Activated CD4-positive, alpha-beta T cell treated with anti-CD3 and anti-CD28 coated beads for 48 hours (primary cell): ENCODE data around the gene PRKCH.

ENCODE experiments used
- DNase-seq: peaks from one replicate; pipeline ENCODE4 v3.0.0-alpha.2; 2020

Gene PRKCH

GRCh38 chr14:61434311-61434710, 112.9 kb downstream of the PRKCH start:
- no peak for DNase-seq

- no peak for DNase-seq
Observed at GRCh38 chr14:61435563-61436337, 114.4 kb downstream of the PRKCH start.

DNA sequence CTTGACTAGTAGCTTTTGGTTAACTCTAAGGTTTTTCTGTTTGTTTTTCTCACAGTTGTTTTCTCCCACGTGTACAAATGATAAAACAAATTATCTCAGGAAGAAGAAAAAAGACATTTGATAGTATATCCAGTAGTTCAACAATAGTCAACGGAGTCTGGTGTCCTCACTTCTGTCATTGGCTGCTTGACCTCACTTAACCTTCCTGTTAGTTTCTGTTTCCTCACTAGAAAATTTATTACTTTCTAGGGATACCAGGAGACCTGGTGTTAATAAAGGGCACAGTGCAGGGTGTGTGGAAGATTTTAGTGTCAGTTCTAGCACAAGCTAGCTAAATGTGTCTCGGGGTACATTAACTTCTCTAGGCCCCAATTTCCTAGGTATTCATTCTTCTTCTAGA, 116.0 kb downstream of the PRKCH start:
- DNase-seq = no peak

GRCh38 chr14:61438036-61438435, 116.7 kb downstream of the PRKCH start:
- no peak for DNase-seq

DNA sequence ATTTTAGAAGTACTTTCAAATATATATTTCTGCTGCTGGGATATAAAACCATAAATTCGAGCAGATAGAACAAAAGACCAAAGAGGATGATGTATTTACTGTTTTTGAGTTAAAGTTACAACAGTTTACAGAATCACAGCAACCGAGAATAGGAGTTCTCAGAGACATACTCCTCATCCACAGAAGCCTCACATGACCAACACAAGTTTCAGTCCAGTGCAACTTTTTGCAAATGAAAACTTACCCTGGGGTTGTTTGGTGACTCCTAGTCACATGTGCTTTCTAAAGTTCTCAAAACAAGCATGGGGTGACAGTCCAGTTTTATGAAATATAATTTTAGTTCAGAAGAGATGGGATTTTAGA, 117.1 kb downstream of the PRKCH start:
- no peak for DNase-seq

DNA sequence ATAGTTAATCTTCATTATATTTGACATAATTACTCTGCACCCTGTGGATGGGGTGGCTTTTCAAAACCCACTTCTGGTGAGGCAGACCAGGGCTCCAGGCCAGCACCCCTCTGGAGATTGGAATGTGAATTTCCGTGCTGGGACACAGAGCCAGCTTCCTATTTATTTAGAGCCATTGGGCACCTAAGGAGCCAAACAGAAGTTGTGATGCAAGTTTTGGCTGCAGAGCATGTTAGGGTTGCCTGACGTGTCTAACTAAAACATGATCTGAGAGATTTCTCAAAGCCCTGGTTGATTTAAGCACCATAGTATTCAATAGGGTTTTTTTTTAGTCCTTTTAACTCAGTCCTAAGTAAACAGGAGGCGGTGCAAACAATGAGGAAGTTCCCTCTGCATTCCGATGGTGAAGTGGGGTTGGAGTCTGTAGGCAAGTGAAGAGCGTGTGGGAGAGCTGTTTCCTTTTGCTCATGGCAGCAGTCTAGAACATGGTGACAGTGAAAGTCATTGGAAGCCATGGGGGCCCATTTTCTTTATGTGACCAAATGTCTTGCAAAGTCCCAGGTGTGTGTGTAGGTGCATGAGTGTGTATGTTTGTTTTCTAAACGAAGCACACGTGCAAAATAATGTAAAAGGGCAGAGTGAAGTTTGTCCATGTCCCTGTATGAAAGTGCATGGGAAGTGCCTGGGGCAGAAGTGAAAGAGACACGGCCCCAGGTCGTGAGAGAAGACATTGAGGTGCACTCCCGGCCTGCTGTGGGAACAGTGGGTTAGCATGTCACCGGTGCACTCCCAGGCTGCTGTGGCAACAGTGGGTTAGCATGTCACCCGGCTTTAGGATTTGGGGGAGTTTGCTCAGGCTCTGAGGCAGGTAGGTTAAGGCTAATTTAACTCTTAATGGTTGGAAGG, 117.7 kb downstream of the PRKCH start:
- DNase-seq = peak; percentile 55

DNA sequence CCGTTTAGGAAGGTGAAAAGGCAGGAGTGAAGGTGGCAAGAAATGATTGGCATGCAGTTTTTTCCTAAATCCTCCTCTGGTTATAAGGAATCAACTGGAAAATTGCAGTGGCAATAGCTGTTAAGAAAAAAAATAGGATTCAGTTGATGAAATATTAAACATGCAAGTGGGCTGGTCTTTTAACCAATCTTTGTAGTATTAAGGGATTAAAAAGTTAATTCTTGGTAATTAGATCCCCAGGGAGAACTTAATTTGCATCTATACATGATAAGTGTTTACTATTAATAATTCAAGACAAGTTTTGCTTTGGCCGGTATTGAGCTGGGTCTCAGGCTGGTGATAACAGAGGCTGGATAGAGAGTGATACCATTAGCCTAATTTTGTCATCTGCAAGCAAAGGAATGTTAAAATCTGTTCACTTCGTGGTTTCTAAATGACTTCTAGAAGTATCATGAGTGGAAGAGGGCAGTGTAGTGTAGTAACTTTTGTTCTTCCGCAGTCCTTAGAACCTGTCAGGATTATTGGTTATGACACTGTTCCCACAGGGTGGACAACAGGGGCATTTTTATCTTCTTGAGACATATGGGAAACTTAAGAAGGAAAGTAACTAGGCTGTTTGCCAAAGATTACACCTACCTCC, 118.5 kb downstream of the PRKCH start:
- no peak for DNase-seq

DNA sequence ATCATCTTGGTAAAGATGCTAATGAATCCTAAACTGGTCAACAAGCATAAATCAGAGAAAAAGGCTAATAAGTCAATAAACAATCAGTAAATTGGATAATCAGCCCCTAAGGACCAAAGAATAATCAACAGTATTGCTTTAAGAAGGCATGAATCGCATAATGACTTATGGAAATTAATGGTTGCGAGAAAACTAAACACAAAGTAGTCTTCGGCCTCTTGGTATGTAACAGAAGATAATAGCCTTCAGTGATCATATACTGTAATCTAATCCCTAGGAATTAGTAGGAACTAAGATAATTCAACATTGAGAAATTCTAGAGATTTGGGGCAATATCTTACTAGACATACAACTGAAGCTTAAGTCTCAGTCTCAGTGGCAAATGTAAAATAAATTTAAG, 122.1 kb downstream of the PRKCH start:
- DNase-seq = no peak

DNA sequence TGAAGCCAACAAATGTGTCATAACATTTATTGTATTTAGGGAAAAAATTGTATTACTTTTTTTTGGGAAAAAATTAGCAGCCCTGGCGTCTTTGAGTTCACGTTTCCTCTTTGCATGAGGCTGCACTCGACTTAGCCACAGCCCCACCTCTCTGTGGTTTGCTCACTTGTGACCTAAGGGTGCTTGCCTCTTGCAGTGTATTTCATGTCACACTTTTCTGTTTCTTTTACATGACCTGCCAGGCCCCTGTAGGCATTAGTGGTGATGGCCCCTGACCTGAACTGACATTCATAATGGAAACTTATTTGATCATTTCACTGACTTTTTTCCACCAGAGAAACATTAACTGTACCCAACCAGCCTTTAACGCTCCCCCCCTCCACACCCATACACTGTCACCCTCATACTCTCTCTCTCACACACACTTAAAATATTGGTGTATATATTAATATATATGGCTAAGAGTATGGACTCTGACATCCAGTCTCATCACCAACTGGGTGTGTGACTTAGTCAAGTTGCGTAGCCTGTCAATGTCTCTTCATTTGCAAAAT, 122.9 kb downstream of the PRKCH start:
- DNase-seq = peak; percentile 72

DNA sequence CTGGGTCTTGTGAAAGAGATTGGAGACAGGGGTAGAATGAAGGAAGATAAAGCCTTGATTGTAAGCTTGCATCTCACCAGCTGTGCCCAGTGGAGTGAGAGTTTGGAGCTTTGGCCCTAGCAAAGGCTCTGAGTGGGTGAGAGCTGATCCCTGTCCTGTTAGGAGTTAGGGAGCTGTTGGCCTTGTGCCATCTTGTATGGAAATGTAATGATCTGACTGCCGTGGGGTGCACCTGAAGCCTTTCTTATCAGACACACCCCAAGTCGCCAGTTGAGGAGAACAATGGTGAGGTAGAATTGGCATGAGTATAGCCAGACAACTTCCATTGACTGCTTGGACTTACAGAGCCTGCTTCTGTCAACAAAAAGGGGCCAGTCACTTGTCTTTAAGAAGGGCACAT, 130.1 kb downstream of the PRKCH start:
- no peak for DNase-seq

GRCh38 chr14:61451891-61452400, 130.6 kb downstream of the PRKCH start:
- DNase-seq = no peak

- peak; percentile 68 for DNase-seq
Observed at GRCh38 chr14:61452452-61452851, 131.1 kb downstream of the PRKCH start.

- no peak for DNase-seq
Observed at GRCh38 chr14:61453103-61453767, 131.9 kb downstream of the PRKCH start.

- no peak for DNase-seq
Observed at GRCh38 chr14:61454545-61454944, 133.2 kb downstream of the PRKCH start.

DNA sequence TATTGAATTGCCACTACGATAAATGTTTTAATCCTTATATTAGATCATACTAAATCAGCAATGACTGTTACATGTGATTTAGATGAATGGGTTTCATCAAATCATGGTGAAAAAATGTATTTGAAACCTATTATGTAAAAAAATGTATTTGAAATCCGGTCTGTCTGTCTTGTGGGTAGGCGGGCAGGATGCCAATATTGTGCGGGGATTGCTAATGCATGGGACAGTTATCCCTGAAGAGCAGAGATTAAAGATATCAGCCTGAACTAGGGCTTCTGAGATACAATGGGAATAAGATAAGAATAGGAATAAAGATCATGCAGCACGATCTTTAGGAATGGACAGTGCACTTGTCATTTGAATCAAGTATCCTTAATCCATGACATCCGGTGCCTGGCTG, 134.0 kb downstream of the PRKCH start:
- DNase-seq = no peak

GRCh38 chr14:61456720-61457119, 135.3 kb downstream of the PRKCH start:
- peak; percentile 90 for DNase-seq

GRCh38 chr14:61458766-61459165, 137.4 kb downstream of the PRKCH start:
- DNase-seq = no peak

DNA sequence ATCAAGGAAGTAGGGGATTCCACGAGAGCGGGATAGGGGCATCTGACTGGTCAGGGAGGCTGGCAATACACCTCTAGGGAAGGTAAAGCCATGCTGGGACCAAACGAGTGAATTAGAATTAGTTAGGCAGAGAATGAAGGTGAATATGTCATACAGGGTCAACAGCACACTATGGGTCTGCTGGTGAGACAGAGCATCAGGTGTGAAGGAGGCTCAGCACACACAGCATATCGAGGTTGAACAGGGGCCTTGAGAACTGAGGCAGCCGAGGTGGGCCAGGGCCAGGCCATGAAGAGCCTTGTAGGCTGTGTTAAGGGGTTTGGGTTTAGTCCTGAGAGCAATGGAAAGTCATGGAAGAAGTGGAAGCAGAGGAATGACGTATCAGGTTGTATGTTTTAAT, 137.8 kb downstream of the PRKCH start:
- DNase-seq = no peak

DNA sequence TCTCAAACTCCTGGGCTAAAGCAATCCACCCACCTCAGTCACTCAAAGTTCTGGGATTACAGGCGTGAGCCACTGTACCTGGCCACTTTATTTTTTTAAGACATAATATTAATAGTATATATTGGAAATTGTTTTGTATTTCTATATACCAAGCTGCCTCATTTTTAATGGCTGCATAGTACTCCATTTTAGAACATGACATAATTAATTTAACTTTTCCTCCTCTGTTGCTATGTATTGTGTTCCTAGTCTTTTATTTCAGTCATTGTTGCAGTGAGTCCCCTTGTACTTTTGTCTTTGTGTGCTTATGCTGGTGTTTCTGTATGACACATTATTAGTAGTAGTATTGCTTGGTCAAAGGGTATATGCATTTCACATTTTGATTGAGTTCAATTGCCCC, 138.7 kb downstream of the PRKCH start:
- no peak for DNase-seq

DNA sequence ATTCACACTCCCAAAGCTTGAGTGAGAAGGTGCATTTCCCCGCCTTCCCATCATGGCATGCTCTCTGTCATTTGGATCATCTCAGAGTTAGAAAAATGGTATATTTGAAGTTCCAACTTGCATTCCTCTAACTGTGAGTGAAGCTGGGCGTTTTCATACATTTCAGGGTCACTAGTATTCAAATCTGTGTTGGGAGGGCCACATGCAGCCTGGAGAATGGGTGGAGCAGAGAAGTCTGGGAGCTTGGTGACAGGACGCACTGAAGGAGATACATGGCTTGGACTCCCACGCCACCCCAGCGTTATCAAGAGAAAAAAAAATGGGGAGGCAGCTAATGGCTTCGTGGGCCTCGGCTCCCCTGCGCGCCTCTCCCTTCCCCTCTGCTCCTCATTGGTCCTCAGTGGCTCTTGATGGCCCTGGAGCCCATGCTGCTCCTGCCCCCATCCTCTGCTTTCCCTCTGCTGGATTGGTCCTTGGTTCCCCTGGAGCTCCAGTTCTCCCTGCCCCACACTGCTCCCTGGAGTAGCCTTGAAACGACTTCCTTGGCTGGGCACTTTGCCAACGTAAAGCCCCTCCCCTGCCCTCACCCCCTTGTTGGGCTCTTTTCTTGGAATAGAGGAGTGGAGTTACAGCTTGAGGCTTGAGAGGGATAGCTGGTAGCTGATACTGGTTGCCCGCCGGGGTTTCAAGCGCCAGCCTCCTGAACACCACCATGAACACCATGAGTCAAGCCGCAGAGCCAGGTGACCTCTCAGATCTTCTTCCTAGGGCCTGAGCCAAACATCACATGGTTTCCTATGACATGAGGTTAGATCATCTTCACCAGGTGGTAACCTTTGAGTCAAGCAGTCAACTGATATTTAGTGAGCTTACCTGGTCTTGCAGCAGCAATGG, 139.6 kb downstream of the PRKCH start:
- peak; percentile 63 for DNase-seq

GRCh38 chr14:61461808-61462275, 140.5 kb downstream of the PRKCH start:
- no peak for DNase-seq
